ENCODE data around the gene CDC42BPA. TPM values are rescaled to one million over a fixed set of nuclear protein-coding genes. Genes with fewer than 3 reads are reported as not detected.

The CDC42BPA gene
- total RNA-seq, 2 donors from 2014 or later = 30.0 to 34.3 TPM

DNA sequence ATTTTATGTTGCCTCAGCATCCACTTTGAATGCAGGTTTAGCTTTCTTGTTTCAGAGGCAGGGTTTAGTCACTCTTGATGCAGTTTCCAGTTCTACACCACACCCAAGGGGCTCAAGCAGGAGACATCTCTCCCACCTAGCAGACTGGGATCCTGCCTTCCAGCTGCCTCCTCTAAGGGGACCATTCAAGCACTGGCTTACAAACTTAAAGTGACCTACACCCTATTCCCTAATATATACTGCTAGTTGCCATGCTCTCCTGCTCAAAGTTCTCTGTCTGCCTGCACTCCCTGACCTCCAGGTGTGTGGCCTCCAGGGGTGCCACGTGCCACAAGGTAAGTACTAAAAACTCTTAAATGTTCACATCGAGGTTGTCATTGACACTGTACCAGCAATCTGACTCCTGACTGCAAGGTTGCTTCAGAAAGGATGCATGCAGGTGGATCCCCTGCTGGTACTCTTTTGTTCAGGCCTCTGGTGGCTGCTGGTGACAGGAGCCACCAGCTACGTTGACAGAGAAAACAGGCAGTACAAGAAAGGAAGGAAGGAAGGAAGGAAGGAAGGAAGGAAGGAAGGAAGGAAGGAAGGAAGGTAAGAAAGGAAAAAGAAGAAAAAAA, 192.3 kb downstream of the CDC42BPA start:
- Histone ChIP-seq H3K36me3 (ENCODE audit: control insufficient read depth, insufficient read depth, low read length) (peaks cover 7% of the 10 kb centered on the region), H3K9ac (ENCODE audit: extremely low read depth, low read length, poor library complexity, severe bottlenecking) (no peak overlapping the region), H3K4me1 (ENCODE audit: control insufficient read depth, insufficient read depth, low read length) (no peaks in the 10 kb centered on the region), H3K9me3 (ENCODE audit: control insufficient read depth, low read length) (no peaks in the 10 kb centered on the region), H3K4me3 (ENCODE audit: low read length) (no peak overlapping the region), H3K27me3 (ENCODE audit: control insufficient read depth, insufficient read depth, low read length, poor library complexity, severe bottlenecking) (no peaks in the 10 kb centered on the region), H3K27ac (ENCODE audit: low read depth, low read length) (no peak overlapping the region)
- Mint-ChIP-seq H3K36me3 (ENCODE audit: low read depth) (peaks cover 5% of the 10 kb centered on the region), H3K27me3 (ENCODE audit: insufficient read depth) (no peaks in the 10 kb centered on the region), H3K27ac (no peak overlapping the region), H3K9me3 (no peaks in the 10 kb centered on the region), H3K4me3 (no peak overlapping the region), H3K4me1 (peaks cover 3% of the 10 kb centered on the region)
- DNase-seq = peak; percentile 69
- WGBS, 2 experiments (ENCODE audit: insufficient coverage in 1 of 2, insufficient read length in 1 of 2) = 57 to 63% methylated on average over 2 to 3 of the region's 3 CpGs
- TF ChIP-seq, protein P1, sequence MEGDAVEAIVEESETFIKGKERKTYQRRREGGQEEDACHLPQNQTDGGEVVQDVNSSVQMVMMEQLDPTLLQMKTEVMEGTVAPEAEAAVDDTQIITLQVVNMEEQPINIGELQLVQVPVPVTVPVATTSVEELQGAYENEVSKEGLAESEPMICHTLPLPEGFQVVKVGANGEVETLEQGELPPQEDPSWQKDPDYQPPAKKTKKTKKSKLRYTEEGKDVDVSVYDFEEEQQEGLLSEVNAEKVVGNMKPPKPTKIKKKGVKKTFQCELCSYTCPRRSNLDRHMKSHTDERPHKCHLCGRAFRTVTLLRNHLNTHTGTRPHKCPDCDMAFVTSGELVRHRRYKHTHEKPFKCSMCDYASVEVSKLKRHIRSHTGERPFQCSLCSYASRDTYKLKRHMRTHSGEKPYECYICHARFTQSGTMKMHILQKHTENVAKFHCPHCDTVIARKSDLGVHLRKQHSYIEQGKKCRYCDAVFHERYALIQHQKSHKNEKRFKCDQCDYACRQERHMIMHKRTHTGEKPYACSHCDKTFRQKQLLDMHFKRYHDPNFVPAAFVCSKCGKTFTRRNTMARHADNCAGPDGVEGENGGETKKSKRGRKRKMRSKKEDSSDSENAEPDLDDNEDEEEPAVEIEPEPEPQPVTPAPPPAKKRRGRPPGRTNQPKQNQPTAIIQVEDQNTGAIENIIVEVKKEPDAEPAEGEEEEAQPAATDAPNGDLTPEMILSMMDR (conservative IDR thresholded peaks at IDR 0.05) = peak; percentile 20

DNA sequence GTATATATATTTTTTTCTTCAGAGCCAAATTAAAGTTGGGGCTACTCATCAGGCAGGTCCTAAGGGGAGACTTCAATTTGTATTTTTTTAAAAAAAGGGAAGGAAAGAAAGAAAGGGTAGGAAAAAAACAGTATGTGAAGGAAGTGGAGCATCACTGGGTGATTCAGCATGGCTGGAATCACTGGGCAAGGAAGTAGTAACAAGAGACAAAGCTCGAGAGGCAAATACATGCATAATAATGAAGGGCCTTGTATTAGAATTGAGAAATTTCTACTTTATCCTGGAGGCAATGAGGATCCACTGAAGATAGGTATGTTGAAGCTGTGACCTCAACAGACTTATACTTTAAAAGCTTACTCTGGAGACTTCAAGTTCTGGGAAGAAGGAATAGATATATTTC, 193.8 kb downstream of the CDC42BPA start:
- H3K9me3 ChIP-seq (ENCODE audit: control insufficient read depth, low read length) = no peaks in the 10 kb centered on the region
- peaks cover 4% of the 10 kb centered on the region for H3K36me3 ChIP-seq (ENCODE audit: control insufficient read depth, insufficient read depth, low read length)
- no peak overlapping the region for H3K4me3 Mint-ChIP-seq
- H3K27ac ChIP-seq (ENCODE audit: low read depth, low read length) = no peak overlapping the region
- 86% methylated on average over 1 of the region's 1 CpG; no CpG with 5 or more reads in 1 of the 2 experiments for WGBS, 2 experiments (ENCODE audit: insufficient coverage in 1 of 2, insufficient read length in 1 of 2)
- H3K4me3 ChIP-seq (ENCODE audit: low read length) = no peak overlapping the region
- TF ChIP-seq, protein P1 (conservative IDR thresholded peaks at IDR 0.05) = no peak
- H3K9ac ChIP-seq (ENCODE audit: extremely low read depth, low read length, poor library complexity, severe bottlenecking) = no peak overlapping the region
- H3K4me1 ChIP-seq (ENCODE audit: control insufficient read depth, insufficient read depth, low read length) = no peaks in the 10 kb centered on the region
- peaks cover 6% of the 10 kb centered on the region for H3K36me3 Mint-ChIP-seq (ENCODE audit: low read depth)
- peaks cover 3% of the 10 kb centered on the region for H3K4me1 Mint-ChIP-seq
- H3K27me3 ChIP-seq (ENCODE audit: control insufficient read depth, insufficient read depth, low read length, poor library complexity, severe bottlenecking) = no peaks in the 10 kb centered on the region
- H3K27ac Mint-ChIP-seq = no peak overlapping the region
- no peak for DNase-seq
- no peaks in the 10 kb centered on the region for H3K9me3 Mint-ChIP-seq
- no peaks in the 10 kb centered on the region for H3K27me3 Mint-ChIP-seq (ENCODE audit: insufficient read depth)

DNA sequence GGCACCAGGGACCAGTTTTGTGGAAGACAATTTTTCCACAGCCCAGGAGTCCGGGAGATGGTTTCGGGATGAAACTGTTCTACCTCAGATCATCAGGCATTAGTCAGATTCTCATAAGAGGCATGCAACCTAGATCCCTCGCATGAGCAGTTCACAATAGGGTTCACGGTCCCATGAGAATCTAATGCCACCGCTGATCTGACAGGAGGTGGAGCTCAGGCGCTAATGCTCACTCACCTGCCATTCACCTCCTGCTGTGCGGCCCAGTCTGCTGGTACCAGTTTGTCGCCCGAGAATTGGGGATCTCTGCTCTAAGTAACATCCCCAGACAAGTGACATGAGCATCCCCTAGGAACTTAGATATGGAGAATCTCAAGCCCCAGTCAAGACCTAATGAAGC, 197.5 kb downstream of the CDC42BPA start:
- Histone ChIP-seq H3K9ac (ENCODE audit: extremely low read depth, low read length, poor library complexity, severe bottlenecking) (no peak overlapping the region), H3K36me3 (ENCODE audit: control insufficient read depth, insufficient read depth, low read length) (no peaks in the 10 kb centered on the region), H3K27me3 (ENCODE audit: control insufficient read depth, insufficient read depth, low read length, poor library complexity, severe bottlenecking) (no peaks in the 10 kb centered on the region), H3K4me1 (ENCODE audit: control insufficient read depth, insufficient read depth, low read length) (no peaks in the 10 kb centered on the region), H3K9me3 (ENCODE audit: control insufficient read depth, low read length) (no peaks in the 10 kb centered on the region), H3K27ac (ENCODE audit: low read depth, low read length) (no peak overlapping the region), H3K4me3 (ENCODE audit: low read length) (no peak overlapping the region)
- no peak overlapping the region for H3K27ac Mint-ChIP-seq
- TF ChIP-seq, protein P1 (conservative IDR thresholded peaks at IDR 0.05) = no peak
- no peaks in the 10 kb centered on the region for H3K27me3 Mint-ChIP-seq (ENCODE audit: insufficient read depth)
- no peaks in the 10 kb centered on the region for H3K9me3 Mint-ChIP-seq
- H3K4me3 Mint-ChIP-seq = no peak overlapping the region
- H3K36me3 Mint-ChIP-seq (ENCODE audit: low read depth) = peaks cover 2% of the 10 kb centered on the region
- WGBS, 2 experiments (ENCODE audit: insufficient coverage in 1 of 2, insufficient read length in 1 of 2) = 93 to 97% methylated on average over 9 of the region's 9 CpGs
- DNase-seq = no peak
- H3K4me1 Mint-ChIP-seq = no peaks in the 10 kb centered on the region
